IPS-NIHi11 (cell line): ENCODE results near the gene ITGAL.
"Not testable (repeated sequence)": the region's sequence is repeated elsewhere in the genome, so short reads cannot be mapped to it uniquely, and the experiment has no call there.

Source experiments
- DNase-seq: peaks from one replicate; pipeline ENCODE4 v3.0.0; 2012; ENCODE audit warnings: mixed read lengths, low spot score

The ITGAL gene

GRCh38 chr16:30491744-30492308 is 19.3 kb downstream of the ITGAL start:
- DNase-seq = no peak

- peak; percentile 11 for DNase-seq
Observed at GRCh38 chr16:30493941-30494488, 21.5 kb downstream of the ITGAL start.

GRCh38 chr16:30494709-30495108 is 22.2 kb downstream of the ITGAL start:
- DNase-seq = no peak

- DNase-seq = no peak
Observed at GRCh38 chr16:30499284-30499683, 26.7 kb downstream of the ITGAL start.

GRCh38 chr16:30503403-30504296 is 31.1 kb downstream of the ITGAL start:
- no peak for DNase-seq

GRCh38 chr16:30509081-30509765 is 36.7 kb downstream of the ITGAL start:
- no peak for DNase-seq

- no peak for DNase-seq
Observed at GRCh38 chr16:30510376-30510938, 37.9 kb downstream of the ITGAL start.

GRCh38 chr16:30511509-30511908 is 39.0 kb downstream of the ITGAL start:
- DNase-seq = no peak

- DNase-seq = no peak
Observed at GRCh38 chr16:30515275-30515674, 42.7 kb downstream of the ITGAL start.

GRCh38 chr16:30518552-30518951 is 46.0 kb downstream of the ITGAL start:
- no peak for DNase-seq

GRCh38 chr16:30519120-30520049 is 46.8 kb downstream of the ITGAL start:
- DNase-seq = no peak

- no peak for DNase-seq
Observed at GRCh38 chr16:30521476-30521872, 48.9 kb downstream of the ITGAL start.

GRCh38 chr16:30521873-30522641 is 49.5 kb downstream of the ITGAL start:
- DNase-seq = no peak

GRCh38 chr16:30522702-30523463 is 50.3 kb downstream of the ITGAL start:
- DNase-seq = not testable (repeated sequence)

GRCh38 chr16:30523768-30524574 is 51.4 kb downstream of the ITGAL start:
- no peak for DNase-seq

- no peak for DNase-seq
Observed at GRCh38 chr16:30524575-30525568, 52.3 kb downstream of the ITGAL start.

- no peak for DNase-seq
Observed at GRCh38 chr16:30525844-30526136, 53.2 kb downstream of the ITGAL start.
